ENCODE measurements around the gene PAK5.

Gene PAK5

GRCh38 chr20:9838378-9839295 lies at the start of gene PAK5:
Gene PAK5, minus strand, starts transcription at chr20:9839076. Its CDS starts 194,748 bp downstream, at chr20:9644328.
- FAIRE-seq (no peak), DNase-seq (ENCODE audit: low spot score) (no peak)

- no peak for DNase-seq (ENCODE audit: low spot score)
- no peak for FAIRE-seq
These were observed 48.8 kb upstream of the PAK5 start for GRCh38 chr20:9887706-9888105.

- no peak for DNase-seq (ENCODE audit: low spot score)
These were observed 47.4 kb upstream of the PAK5 start for GRCh38 chr20:9886227-9886626.

GRCh38 chr20:9884666-9885065 lies 45.8 kb upstream of the PAK5 start:
- no peak for FAIRE-seq
- DNase-seq (ENCODE audit: low spot score), result no peak

More at GRCh38 chr20:9886227-9886626, 47.4 kb upstream of the PAK5 start:
- no peak for FAIRE-seq

- FAIRE-seq (no peak), DNase-seq (ENCODE audit: low spot score) (no peak)
These were observed 45.2 kb upstream of the PAK5 start for GRCh38 chr20:9884061-9884460.

GRCh38 chr20:9877932-9878495 lies 39.1 kb upstream of the PAK5 start:
- no peak for DNase-seq (ENCODE audit: low spot score)
- FAIRE-seq, result no peak

- no peak for FAIRE-seq
These were observed 28.5 kb upstream of the PAK5 start for GRCh38 chr20:9867196-9867980.

GRCh38 chr20:9852566-9852965 lies 13.7 kb upstream of the PAK5 start:
- FAIRE-seq (no peak), DNase-seq (ENCODE audit: low spot score) (no peak)

More at GRCh38 chr20:9867196-9867980, 28.5 kb upstream of the PAK5 start:
- DNase-seq (ENCODE audit: low spot score), result no peak

- FAIRE-seq, result no peak
- DNase-seq (ENCODE audit: low spot score), result no peak
These were observed 750 bp upstream of the PAK5 start for GRCh38 chr20:9839626-9840025.

- DNase-seq (ENCODE audit: low spot score) (no peak), FAIRE-seq (no peak)
These were observed 870 bp downstream of the PAK5 start for GRCh38 chr20:9838035-9838377.

GRCh38 chr20:9837634-9838033 lies 1.2 kb downstream of the PAK5 start:
- DNase-seq (ENCODE audit: low spot score) (no peak), FAIRE-seq (no peak)

- no peak for FAIRE-seq
These were observed 3.6 kb downstream of the PAK5 start for GRCh38 chr20:9835302-9835701.

GRCh38 chr20:9831032-9831431 lies 7.8 kb downstream of the PAK5 start:
- FAIRE-seq, result no peak
- no peak for DNase-seq (ENCODE audit: low spot score)

More at GRCh38 chr20:9835302-9835701, 3.6 kb downstream of the PAK5 start:
- DNase-seq (ENCODE audit: low spot score), result no peak

- no peak for FAIRE-seq
- DNase-seq (ENCODE audit: low spot score), result no peak
These were observed 9.0 kb downstream of the PAK5 start for GRCh38 chr20:9829835-9830234.

- DNase-seq (ENCODE audit: low spot score) (no peak), FAIRE-seq (no peak)
These were observed 21.2 kb downstream of the PAK5 start for GRCh38 chr20:9817654-9818053.

GRCh38 chr20:9815632-9816031 lies 23.2 kb downstream of the PAK5 start:
- DNase-seq (ENCODE audit: low spot score) (no peak), FAIRE-seq (no peak)

GRCh38 chr20:9810738-9811137 lies 28.1 kb downstream of the PAK5 start:
- DNase-seq (ENCODE audit: low spot score), result no peak
- FAIRE-seq, result no peak

- DNase-seq (ENCODE audit: low spot score) (no peak), FAIRE-seq (no peak)
These were observed 29.6 kb downstream of the PAK5 start for GRCh38 chr20:9809271-9809670.

- no peak for DNase-seq (ENCODE audit: low spot score)
- FAIRE-seq, result no peak
These were observed 30.7 kb downstream of the PAK5 start for GRCh38 chr20:9808166-9808565.

- FAIRE-seq, result no peak
- DNase-seq (ENCODE audit: low spot score), result no peak
These were observed 31.7 kb downstream of the PAK5 start for GRCh38 chr20:9807136-9807535.

- DNase-seq (ENCODE audit: low spot score), result no peak
- no peak for FAIRE-seq
These were observed 38.5 kb downstream of the PAK5 start for GRCh38 chr20:9800421-9800820.

GRCh38 chr20:9794831-9795230 lies 44.0 kb downstream of the PAK5 start:
- FAIRE-seq, result no peak
- no peak for DNase-seq (ENCODE audit: low spot score)

Data from RCC 7860 (cell line).